Caco-2 (cell line): Measurements from ENCODE around the gene LSM3. TPM values are rescaled to one million over a fixed set of nuclear protein-coding genes. Genes with fewer than 3 reads are reported as not detected.

ENCODE experiments used
- BruUV-seq: library from RNA; stranded (reverse); fragments of 400-500 nt; replicated peaks from 2 replicates; lab custom pipeline; 2021; lab: Mats Ljungman, UMichigan
- CTCF ChIA-PET: fragments of 300-600 bp; sonication (Branson Sonifier 250); formaldehyde crosslinking; loops from one replicate; lab custom pipeline; 2022; ENCODE audit warnings: antibody characterized with exemption; lab: Charles Lee
- POLR2A ChIA-PET: fragments of 300-600 bp; sonication (Branson Sonifier 250); formaldehyde crosslinking; loops from one replicate; lab custom pipeline; 2022; ENCODE audit warnings: antibody characterized with exemption; lab: Charles Lee
- DNase-seq, 2 experiments: peaks; one replicate each; pipeline versions ENCODE4 v3.0.0 to v3.0.0-alpha.2; 2020 to 2022
- H3K27me3 ChIP-seq: replicated peaks from 2 replicates; pipeline ENCODE4 v1.6.0; 2011; ENCODE audit warnings: low read length; ENCODE audit not compliant: control insufficient read depth, insufficient read depth
- H3K36me3 ChIP-seq: 2 replicates; pipeline ENCODE4 v1.5.1; 2011; ENCODE audit warnings: low read length; ENCODE audit not compliant: control insufficient read depth, insufficient read depth
- H3K4me1 ChIP-seq: fragments of 250-450 bp; sonication (Bioruptor Pico); 2 replicates; pipeline ENCODE4 v1.5.1; 2020; ENCODE audit warnings: mild to moderate bottlenecking
- H3K4me3 ChIP-seq: 2 replicates; pipeline ENCODE4 v1.5.1; 2011; ENCODE audit warnings: low read depth, mild to moderate bottlenecking, control low read depth, low read length
- H3K9me3 ChIP-seq: fragments of 250-450 bp; sonication (Bioruptor Pico); 2 replicates; pipeline ENCODE4 v1.5.1; 2020; ENCODE audit warnings: mild to moderate bottlenecking, moderate library complexity
- H3K27ac Mint-ChIP-seq: one replicate; pipeline ENCODE4 v1.8.0; 2022; ENCODE audit warnings: mixed read lengths; ENCODE audit not compliant: unreplicated experiment
- H3K27me3 Mint-ChIP-seq: one replicate; pipeline ENCODE4 v1.8.0; 2022; ENCODE audit warnings: mixed read lengths; ENCODE audit not compliant: insufficient read depth, unreplicated experiment
- H3K36me3 Mint-ChIP-seq: one replicate; pipeline ENCODE4 v1.8.0; 2022; ENCODE audit warnings: mild to moderate bottlenecking, mixed read lengths; ENCODE audit not compliant: insufficient read depth, unreplicated experiment
- H3K4me1 Mint-ChIP-seq: one replicate; pipeline ENCODE4 v1.8.0; 2022; ENCODE audit warnings: low read depth, mixed read lengths; ENCODE audit not compliant: unreplicated experiment
- H3K4me3 Mint-ChIP-seq: one replicate; pipeline ENCODE4 v1.8.0; 2022; ENCODE audit warnings: mild to moderate bottlenecking, moderate library complexity, mixed read lengths; ENCODE audit not compliant: unreplicated experiment
- H3K9me3 Mint-ChIP-seq: one replicate; pipeline ENCODE4 v1.8.0; 2022; ENCODE audit warnings: mixed read lengths; ENCODE audit not compliant: unreplicated experiment
- CTCF ChIP-seq, 2 experiments: fragments of 200-600 bp in 1 of 2; IDR thresholded peaks; 1 replicate in 1 of 2; 2 replicates in 1 of 2; pipeline versions ENCODE4 v1.5.1 to v1.8.0; 2011 to 2022; ENCODE audit warnings: antibody characterized with exemption in 1 of 2, control low read depth in 1 of 2, inconsistent platforms in 1 of 2, low read depth in 1 of 2, low read length in 1 of 2, mild to moderate bottlenecking in 1 of 2, moderate library complexity in 1 of 2; ENCODE audit not compliant: insufficient read depth in 1 of 2, severe bottlenecking in 1 of 2, unreplicated experiment in 1 of 2
- intact Hi-C: fragments of 100-400 bp; cut with micrococcal nuclease; formaldehyde crosslinking; loops from one replicate; pipeline ENCODE4 v1.10.0; 2022; ENCODE audit not compliant: unreplicated experiment
- total RNA-seq: library from RNA; stranded (reverse); gene quantifications from 2 replicates; pipeline ENCODE4 v1.2.3, GENCODE V29; 2022

The LSM3 gene
- total RNA-seq, 1 experiment from 2014 or later = 20.5 TPM

GRCh38 chr3:14132689-14133088, 45.9 kb upstream of the LSM3 start:
- Mint-ChIP-seq H3K4me1 (no peaks in the 10 kb centered on the region), H3K36me3 (peaks cover 37% of the 10 kb centered on the region), H3K9me3 (no peaks in the 10 kb centered on the region), H3K27me3 (no peaks in the 10 kb centered on the region), H3K27ac (no peak overlapping the region), H3K4me3 (no peak overlapping the region)
- BruUV-seq = no TSS peak
- TF ChIP-seq CTCF (IDR thresholded peaks at IDR 0.05; ENCODE audit: insufficient read depth in 1 of 2, low read depth in 1 of 2, low read length in 1 of 2, severe bottlenecking in 1 of 2, unreplicated experiment in 1 of 2) = no peak
- H3K36me3 ChIP-seq = peaks cover 6% of the 10 kb centered on the region
- ChIA-PET POLR2A (no interaction called here), CTCF (no interaction called here)
- no peaks in the 10 kb centered on the region for H3K27me3 ChIP-seq
- intact Hi-C loops = no loop called here
- no peak for DNase-seq
- H3K4me1 ChIP-seq = no peaks in the 10 kb centered on the region
- no peaks in the 10 kb centered on the region for H3K9me3 ChIP-seq
- H3K4me3 ChIP-seq = no peak overlapping the region

- Mint-ChIP-seq H3K27me3 (no peaks in the 10 kb centered on the region), H3K36me3 (peaks cover 39% of the 10 kb centered on the region), H3K27ac (no peak overlapping the region), H3K4me3 (no peak overlapping the region), H3K4me1 (no peaks in the 10 kb centered on the region), H3K9me3 (no peaks in the 10 kb centered on the region)
- ChIA-PET POLR2A (no interaction called here), CTCF (no interaction called here)
- Histone ChIP-seq H3K4me3 (no peak overlapping the region), H3K36me3 (peaks cover 6% of the 10 kb centered on the region), H3K27me3 (no peaks in the 10 kb centered on the region), H3K4me1 (no peaks in the 10 kb centered on the region), H3K9me3 (no peaks in the 10 kb centered on the region)
- no peak for DNase-seq
- no TSS peak for BruUV-seq
- intact Hi-C loops = no loop called here
- TF ChIP-seq CTCF (IDR thresholded peaks at IDR 0.05; ENCODE audit: insufficient read depth in 1 of 2, low read depth in 1 of 2, low read length in 1 of 2, severe bottlenecking in 1 of 2, unreplicated experiment in 1 of 2) = no peak
Observed at GRCh38 chr3:14133188-14133800, 45.3 kb upstream of the LSM3 start.

- no peak for TF ChIP-seq CTCF (IDR thresholded peaks at IDR 0.05; ENCODE audit: insufficient read depth in 1 of 2, low read depth in 1 of 2, low read length in 1 of 2, severe bottlenecking in 1 of 2, unreplicated experiment in 1 of 2)
- Histone ChIP-seq H3K4me1 (no peaks in the 10 kb centered on the region), H3K36me3 (peaks cover 8% of the 10 kb centered on the region), H3K9me3 (no peaks in the 10 kb centered on the region), H3K4me3 (no peak overlapping the region), H3K27me3 (no peaks in the 10 kb centered on the region)
- no peaks in the 10 kb centered on the region for H3K4me1 Mint-ChIP-seq
- CTCF ChIA-PET = no interaction called here
- H3K36me3 Mint-ChIP-seq = peaks cover 41% of the 10 kb centered on the region
- H3K27me3 Mint-ChIP-seq = no peaks in the 10 kb centered on the region
- POLR2A ChIA-PET = interaction anchor here (1.3 kb wide), 1 partner anchor 8 kb away, joined by 11 read pairs; the partner anchor contains the start of genes CHCHD4 and TMEM43
- DNase-seq = no peak
- no peak overlapping the region for H3K27ac Mint-ChIP-seq
- intact Hi-C loops = no loop called here
- H3K4me3 Mint-ChIP-seq = no peak overlapping the region
- BruUV-seq = no TSS peak
- H3K9me3 Mint-ChIP-seq = no peaks in the 10 kb centered on the region
Observed at GRCh38 chr3:14133876-14134275, 44.7 kb upstream of the LSM3 start.
